ENCODE measurements around the gene CCL19.

- TF ChIP-seq POLR2AphosphoS5 (IDR thresholded peaks at IDR 0.05; ENCODE audit: low read depth, low read length): no peak
- no peak for TF ChIP-seq POLR2A (IDR thresholded peaks at IDR 0.05; ENCODE audit: low read depth, low read length)
- no peak for TF ChIP-seq POU2F2 (IDR thresholded peaks at IDR 0.05; ENCODE audit: low read depth, low read length)
- TF ChIP-seq TAF1 (IDR thresholded peaks at IDR 0.05; ENCODE audit: low read depth, low read length): no peak
- TF ChIP-seq PAX5 (IDR thresholded peaks at IDR 0.05; ENCODE audit: insufficient read depth, low read length, severe bottlenecking): no peak
Measured at GRCh38 chr9:34693560-34693959, 2.5 kb upstream of the CCL19 start.

Measured in GM12891 (cell line).